T follicular helper cell (primary cell): ENCODE results near the gene BRD4.
A peak's percentile ranks its signal among the peaks of the same experiment; 100 is the strongest.

Experiments used
- DNase-seq: peaks from one replicate; pipeline ENCODE4 v3.0.0-alpha.2; 2020; ENCODE audit warnings: low read depth

Gene BRD4

DNA sequence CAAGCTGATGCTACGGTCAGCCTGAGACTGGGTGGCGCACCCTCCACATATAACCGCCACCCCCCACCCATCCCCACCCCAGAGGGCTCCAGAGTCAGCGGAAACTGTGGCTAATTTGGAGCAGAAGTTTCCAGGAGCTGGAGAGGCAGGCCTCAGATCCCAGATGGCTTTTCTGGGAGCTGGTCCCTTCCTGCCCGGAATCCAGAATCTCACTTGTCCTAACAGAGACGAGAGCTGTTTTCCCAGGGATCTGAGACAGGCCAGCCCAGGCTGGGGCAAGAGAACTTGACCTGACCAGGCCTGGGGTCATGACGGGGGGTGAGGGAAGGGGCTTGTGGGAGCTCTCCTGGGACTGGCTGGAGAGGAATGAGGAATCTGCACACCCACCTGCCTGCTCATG, 106.6 kb downstream of the BRD4 start:
- DNase-seq, result no peak

DNA sequence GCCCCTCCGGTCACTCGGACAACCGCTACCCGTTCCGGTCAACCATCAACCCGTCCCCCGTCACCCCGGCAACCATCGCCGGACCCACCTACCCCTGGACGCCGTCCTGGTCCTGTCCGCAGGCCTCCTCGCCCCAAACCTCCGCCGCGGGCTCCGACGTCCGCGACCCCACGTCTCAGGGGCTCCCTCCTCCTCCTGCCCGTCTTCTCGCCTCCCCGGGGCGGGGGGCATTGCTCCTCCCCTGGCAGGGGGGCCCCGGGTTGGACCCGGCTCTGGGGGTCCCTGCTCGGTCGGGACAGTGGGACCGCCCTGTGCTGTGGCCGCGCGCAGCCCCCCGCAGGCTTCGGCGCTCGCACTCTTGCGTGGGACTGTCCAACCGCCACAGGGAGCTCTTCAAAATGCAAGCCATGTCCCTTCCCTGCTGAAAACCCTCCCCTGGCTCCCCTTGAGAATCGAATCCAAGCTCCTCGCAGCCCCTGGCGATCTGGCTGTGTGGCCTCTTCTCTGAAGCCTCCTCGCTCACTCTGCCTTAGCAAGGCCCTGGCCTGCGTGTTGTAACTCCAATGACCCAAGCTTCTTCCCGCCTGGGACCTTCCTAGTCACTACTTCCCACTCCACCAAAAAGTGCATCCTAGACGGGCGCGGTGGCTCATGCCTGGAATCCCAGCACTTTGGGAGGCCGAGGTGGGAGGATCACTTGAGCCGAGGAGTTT, 108.5 kb downstream of the BRD4 start:
- DNase-seq, result no peak

DNA sequence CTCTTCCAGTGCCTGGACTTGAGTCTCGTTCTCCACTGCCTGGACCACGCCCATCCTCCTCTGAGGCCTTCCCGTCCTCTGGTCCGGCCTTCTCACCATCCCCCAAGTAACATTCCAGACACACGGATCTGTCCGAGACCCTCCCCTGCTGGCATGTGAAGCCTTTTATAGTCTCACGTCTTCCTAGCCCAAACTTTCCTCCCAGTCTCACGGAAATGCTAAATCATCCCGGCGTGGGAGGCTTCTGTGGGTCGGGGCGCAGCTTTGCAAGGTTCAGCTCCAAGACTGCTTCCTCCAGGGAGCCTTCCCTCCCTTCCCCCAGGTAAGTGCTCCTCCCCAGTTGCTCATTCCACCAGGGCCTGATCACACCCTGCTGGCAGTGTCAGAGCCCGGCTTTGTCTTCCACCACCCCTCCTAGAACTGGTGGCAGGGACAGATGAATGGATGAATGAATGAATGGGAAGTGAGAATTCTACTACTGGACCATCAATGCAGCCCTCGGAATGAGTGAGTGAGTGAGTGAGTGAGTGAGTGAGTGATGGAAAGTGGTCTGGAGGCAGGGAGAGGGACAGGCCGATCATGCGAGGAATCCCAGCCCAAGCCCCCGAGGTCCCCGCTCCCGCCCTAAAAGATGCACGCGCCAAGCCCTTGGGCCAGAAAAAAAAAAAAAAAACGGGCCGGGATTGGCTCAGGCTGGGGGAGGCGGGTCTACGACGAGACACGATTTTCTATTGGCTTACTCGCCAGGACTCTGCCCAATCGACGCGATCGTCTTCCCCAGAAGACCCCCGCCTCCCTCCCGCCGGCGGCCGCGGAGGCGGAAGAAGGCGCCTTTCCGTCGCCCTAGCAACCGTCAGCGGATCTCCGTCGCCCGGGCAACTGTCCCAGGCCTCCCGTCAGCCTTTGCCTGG, 109.3 kb downstream of the BRD4 start:
- peak; percentile 59 for DNase-seq

DNA sequence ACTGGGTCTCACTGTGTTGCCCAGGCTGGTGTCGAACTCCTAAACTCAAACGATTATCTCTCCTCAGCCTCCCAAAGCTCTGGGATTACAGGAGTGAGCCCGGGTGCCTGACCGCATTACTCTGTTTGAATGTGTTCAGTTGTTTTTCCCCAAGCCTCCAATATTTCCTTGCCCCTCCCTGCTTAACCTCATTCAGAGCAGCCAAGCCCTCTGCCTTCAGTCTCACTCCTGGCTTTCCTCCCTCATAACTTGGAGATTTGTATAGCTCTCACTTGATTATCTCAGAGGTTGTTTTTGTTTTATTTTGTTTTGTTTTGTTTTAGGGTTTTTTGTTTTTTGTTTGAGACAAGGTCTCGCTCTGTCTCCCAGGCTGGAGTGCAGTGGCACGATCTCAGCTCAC, 111.5 kb downstream of the BRD4 start:
- DNase-seq, result no peak

DNA sequence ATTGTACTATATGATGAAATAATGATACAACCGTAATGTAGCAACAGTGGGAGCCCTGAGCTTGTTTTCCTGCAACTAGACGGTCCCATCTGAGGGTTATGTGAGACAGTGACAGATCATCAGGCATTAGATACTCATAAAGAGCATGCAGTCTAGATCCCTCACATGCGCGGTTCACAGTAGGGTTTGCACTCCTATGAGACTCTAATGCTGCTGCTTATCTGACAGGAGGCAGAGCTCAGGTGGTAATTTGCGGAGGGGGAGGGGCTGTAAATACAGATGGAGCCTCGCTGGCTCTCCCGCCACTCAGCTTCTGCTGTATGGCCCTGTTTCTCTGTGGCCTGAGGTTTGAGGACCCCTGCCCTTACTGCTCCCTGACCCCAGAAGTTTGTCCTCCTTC, 113.8 kb downstream of the BRD4 start:
- DNase-seq, result no peak

DNA sequence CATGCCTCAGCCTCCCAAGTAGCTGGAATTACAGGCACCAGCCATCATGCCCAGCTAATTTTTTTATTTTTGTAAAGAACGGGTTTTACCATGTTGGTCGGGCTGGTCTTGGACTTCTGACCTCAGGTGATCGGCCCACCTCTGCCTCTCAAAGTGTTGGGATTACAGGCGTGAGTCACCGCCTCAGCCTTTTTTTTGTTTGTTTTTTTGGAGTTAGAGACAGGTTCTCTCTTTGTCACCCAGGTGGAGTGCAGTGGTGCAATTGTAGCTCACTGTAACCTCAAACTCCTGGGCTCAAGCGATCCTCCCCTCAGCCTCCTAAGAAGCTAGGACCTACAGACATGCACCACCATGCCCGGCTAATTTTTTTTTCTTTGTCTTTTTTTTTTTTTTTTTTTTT, 116.0 kb downstream of the BRD4 start:
- no peak for DNase-seq

DNA sequence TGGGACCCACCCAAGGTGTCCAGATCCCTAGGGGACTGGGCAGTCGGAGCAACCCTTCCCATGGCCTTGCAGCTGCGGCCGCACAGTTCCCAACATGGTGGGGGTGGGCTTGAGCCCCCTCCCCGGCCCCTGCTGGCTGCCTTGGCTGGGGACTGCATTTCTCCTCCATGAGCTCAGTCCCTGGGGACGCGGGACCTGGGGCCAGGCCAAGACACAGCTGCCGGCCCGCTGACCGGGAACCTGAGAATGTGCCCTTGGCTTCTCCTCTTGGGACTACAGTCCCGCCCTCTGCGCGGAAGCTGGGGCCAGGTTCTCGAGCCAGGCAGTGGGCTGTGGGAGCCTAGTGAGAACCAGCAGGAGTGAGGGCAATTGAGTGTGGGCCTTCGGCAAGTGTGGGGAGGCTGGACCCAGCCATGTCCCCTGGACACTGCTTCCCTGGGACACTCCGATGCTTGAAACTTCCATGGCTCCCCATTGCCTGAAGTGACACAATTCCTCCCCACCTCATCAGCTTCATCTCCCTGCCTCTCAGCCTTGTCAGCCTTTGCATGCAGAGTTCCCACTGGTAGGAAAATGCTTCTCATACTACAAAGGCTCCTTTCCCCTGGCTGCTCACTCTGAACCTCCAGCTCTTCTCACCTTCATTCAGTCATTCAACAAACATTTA, 118.5 kb downstream of the BRD4 start:
- DNase-seq, result no peak

DNA sequence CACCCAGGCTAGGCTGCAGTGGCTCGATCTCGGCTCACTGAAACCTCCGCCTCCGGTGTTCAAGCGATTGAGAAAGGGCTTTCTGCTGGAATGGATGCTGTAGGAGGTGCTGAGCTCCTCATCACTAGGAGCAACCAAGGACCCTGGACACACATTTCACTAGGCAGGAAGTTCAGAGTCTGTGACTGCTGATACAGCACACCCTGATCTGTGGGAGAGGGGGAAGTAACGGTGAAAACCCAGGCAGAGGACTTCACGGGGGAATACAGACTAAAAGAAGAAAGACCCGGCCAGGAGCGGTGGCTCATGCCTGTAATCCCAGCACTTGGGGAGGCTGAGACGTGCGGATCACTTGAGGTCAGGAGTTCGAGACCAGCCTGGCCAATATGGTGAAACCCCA, 119.6 kb downstream of the BRD4 start:
- DNase-seq, result no peak

DNA sequence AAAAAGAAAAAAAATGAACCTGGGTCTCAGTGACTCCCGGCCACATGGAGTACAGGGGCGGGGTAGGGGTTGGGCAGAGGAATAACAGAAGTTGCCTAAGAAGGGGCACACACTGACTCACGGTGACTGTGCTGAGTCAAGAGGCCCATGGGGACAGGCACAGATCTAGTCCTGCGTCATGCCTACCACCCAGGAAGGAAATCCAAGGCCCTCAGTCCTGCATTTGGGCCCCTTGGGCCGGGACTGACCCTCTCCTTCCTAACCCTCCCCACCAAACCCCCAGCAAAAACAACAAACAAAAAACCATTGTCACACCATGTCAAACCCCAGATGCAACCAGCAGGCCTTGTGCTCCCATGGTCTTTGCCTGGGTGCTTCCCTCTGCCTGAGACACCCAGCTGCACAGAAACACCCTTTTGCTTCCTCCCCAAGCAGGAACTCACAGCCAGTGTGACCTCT, 122.0 kb downstream of the BRD4 start:
- DNase-seq, result no peak

DNA sequence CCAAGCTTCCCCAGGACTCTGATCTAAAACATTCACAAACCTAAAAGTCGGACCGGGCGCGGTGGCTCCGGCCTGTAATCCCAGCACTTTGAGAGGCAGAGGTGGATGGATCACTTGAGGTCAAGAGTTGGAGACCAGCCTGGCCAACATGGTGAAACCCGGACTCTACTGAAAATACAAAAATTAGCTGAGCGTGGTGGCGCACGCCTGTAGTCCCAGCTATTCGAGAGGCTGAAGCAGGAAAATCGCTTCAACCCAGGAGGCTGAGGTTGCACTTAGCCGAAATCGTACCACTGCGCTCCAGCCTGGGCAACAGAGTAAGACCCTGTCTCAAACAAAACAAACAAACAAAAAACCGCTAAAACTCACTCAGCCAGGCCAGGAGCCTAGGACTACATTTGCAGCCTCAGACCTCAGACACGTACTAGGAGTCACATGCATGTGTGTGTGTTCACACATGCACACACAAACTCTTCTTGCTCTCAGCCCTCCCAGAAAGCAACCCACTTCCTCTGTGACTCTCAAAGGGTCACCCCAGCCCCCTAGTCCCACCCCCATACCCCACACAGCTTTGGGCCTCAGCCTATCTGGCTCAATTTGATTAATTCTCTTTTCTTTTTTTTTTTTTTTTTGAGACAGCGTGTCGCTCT, 130.8 kb downstream of the BRD4 start:
- no peak for DNase-seq

DNA sequence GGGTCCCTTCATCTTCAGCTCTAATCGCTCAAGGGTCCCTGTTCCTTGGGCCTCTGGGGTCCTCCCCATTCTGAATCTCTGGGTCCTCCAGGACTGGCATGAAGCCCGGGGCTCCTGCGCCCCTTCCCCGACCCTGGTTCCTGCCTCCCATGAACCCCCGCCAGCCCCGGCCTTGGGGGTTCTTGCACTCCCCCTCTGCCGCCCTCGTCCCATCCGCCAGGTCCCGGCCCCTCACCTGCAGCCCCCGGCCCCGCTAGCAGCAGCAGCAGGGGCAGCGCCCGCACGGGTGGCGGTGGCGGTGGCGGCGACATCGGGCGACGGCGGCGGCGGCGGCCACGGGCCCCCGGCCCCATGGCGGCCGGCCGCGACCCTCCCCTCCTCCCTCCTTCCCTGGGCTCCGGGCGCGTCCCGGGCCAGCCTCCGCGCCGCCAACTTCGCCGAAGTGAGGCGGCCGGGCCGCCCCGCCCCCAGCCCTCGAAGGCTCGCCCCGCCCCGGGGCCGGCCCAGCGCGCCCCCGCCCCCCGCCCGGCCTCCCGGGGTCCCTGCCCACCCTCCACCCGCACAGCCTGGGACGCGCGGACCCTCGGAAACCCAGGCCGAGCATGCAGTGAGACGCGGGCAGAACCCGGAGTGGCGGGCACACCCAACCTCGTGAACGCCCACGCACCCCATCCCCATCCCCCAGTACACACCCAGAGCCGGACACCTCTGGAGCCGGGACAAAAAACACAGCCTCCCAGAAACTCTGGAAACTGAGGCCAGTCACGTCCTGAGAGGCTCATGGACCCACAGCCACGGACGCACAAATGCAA, 131.6 kb downstream of the BRD4 start, which contains the start of gene NOTCH3:
Gene NOTCH3, minus strand, starts transcription at position 443 of the 812 bp plus-strand sequence. Its CDS starts 90 bp downstream, at position 353.
- DNase-seq, result no peak

DNA sequence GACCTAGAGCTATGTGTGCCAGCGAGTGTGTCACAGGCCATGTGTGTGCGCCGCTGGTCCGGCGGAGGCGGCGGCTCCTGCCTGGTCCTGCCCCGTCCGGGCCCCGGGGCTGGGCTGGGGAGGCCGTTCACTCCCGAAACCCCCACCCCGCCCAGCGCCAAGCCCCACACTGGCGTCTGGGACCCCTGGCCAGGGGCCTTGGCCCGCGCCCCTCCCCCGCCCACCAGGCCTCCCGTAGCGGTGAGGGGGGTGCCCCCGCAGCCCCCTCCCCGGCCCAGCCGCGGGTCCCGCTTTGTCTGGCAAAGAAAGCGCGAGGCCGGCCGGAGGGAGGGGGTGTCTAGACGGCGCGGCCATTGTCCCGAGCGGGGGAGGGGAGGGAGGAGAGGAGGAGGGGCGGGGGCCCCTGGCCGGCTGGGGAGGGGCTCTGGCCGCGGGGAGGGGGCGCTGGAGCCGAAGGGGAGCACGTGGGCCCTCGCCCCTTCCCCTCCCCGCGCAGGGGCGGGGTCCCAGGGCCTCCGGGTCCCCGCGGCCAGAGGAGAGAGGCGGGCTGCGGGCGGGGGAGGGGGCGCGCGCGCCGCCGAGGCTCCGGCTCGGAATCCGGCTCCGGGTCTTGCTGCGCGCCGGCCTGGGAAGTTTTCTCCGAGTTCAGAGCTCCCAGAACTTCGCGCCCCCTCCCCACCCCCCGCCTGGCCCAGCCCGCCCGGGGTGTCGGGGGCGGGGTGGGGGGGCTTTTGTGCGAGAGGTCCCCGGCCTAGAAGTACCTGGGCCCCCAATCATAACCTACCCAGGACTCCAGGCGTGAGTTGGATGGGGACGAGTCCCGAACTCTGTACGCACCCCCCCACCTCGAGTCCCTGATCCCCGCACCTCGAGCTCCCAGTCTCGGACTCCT, 132.4 kb downstream of the BRD4 start:
- no peak for DNase-seq

DNA sequence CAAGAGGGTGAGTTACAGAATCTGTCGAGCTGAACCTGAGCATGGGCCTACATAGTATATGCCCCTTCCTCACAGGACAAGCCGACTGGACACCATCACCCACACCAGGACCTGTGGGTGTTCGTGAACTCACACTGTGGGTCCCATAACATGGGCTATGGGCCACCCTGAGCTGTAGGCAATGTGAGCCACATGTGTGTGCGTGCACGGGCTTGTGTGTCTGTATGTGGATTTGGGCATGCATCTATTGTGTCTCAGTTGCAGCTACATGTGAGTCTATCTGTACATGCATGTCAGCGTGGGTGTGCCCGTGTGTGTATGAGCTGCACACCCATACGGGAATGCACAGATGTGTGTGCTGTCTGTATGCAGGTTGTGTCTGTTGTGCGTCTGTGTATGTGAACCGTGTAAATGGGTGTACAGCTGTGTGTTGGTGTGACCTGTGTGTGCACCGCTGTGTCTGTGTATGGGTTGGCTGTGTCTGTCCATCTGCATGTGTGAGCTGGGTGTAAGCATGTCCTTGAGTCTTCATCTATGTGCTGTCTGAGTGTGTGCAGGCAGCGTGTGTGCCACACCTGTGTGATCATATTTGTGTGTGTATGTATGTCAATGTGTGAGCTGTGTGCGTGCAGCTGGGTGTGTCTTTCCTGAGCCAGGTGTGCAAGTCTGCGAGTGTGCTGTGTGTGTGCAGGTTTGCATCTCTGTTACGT, 133.2 kb downstream of the BRD4 start:
- DNase-seq, result no peak

DNA sequence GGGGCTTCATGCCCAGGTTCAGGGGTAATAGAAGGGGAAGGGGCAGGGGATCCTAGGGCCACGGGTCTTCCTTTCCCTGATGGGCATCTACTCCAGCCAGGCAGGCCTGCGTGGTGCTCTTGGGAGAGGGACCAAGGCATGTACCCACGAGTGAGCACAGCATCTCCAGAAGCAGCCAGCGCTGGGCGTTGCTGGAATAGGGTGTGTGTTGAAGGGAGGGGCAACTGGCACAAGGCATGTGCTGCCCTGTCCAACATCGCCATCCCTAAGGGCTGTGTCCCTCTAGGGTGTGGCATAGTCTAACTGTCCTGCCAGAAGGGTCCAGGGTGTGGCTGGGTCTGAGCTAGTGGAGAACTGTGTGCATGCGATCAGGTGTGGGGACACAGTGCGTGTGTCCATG, 134.4 kb downstream of the BRD4 start:
- DNase-seq, result no peak

DNA sequence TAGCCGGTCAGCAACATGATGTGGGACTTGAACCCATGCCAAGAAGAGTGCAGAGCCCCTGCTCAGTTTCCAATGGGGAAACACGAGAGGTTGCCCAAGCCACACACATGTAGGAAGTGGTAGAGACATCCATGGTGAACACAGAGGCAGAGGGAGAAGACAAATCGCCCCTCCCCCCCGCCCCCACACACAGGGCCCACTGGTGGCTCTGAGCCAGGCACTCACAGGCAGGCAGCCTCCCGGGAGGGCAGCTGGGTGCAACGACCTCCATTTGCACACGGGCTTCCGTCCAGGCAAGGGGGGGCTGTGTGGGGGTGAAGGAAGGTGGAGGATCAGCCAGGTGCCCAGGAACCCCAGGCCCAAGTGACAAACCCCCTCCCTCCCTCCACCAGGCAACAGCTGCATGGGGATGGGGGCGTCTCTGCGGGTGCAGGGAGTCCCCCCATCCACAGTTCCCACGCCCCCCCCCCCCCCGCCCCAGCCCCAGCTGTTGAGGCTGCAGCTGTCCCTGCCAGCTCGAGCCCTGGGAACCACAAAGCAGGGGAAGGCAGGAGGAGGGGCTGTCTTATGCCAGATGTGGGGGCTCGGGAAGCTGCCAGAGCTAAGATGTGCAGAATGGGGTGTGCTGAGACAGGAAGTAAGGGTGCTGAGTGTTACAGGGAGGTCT, 134.9 kb downstream of the BRD4 start:
- DNase-seq, result no peak

DNA sequence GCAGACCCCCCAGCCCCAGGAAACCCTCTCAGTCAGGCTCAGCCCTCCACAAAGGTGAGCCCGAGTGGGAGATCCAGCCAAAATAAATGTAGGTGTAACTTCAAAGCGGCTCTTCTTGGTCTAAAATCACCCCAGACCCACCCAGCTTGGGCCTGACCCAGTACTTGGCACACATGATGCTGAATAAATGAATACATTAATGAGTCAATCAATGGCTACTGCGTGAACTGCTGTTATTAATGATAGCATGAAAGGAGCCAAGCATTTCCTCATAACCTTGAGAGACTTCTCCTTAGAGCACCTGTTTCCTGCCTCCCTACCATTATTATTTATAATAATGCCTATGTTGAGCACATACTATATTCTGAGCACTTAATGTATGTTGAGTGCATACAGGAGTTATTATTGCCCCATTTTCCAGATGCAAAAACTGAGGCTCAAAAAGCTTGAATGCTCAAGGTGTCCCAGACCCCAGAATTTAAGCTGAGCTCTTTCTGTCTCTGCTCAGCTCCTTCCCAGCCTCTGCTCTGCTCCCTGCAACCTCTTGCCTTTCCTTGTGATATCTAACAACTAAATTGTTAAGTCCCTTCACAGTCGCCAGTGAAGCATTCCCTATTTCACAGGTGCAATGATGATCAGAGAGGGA, 135.9 kb downstream of the BRD4 start:
- DNase-seq, result no peak

DNA sequence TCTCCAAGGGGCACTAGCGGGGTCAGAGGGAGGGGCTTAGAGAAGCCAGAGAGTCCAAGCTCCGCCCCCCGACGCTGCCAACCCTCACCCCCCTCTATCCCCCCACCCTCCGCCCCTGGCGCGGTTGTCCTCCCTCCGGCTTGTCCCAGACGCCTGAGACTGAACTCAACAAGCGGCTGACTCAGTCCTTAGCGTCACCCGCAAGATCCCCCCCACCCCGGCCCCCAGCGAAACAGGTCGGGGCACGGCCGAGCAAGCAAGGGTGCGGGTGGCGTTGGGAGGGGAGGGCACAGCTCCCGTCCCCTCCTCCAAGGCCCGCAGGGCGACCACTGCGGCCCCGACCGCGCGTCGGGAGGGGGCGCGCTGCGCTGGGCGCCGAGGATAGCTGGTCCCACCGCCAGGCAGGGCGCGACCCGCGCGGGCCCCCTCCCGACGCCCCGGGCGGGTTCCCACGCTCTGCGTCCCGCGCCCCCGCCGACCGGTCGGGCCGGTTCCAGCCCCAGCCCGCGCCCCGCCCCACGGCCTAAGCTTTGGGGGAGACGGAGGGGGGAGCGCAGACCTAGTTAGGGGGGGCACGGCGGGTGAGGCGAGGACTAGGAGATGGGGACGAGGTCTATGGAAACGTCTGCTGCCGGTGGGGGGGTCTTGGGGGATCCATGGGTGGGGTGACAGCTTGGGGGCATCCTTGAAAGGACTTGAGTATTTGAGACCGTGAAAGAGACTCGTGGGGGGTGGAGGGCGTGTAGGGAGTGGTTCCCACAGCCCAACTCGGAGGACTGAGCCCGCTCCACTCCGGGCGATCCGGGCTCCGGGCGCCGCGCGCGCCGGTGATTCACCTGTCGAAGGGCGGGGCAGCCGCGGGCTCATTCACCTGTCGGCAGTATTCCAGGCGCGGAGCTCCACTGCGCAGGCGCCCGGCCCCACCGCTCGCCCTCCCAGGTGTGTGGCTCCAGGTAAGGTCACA, 136.7 kb downstream of the BRD4 start:
- no peak for DNase-seq
